Right lobe of liver (tissue), 4 donors: ENCODE data around the gene COX20.
A peak's percentile ranks its signal among the peaks of the same experiment; 100 is the strongest.

Experiments
- CTCF ChIP-seq, 4 donors: fragments of 200-600 bp in 3 of 4; fragments of 450-650 bp in 1 of 4; IDR thresholded peaks; one replicate each; pipeline versions ENCODE4 v1.5.1 to v1.8.0; 2016 to 2022; ENCODE audit warnings: antibody characterized with exemption in 4 of 4, mild to moderate bottlenecking in 2 of 4
- POLR2A ChIP-seq: fragments of 450-650 bp; IDR thresholded peaks from one replicate; pipeline ENCODE4 v1.6.1; 2017; ENCODE audit warnings: antibody characterized with exemption, mild to moderate bottlenecking
- donor health status: DM: no; HTN: no; CAD: no.
- donor health status: DM: no; HTN: no; CAD: no.
- donor health status: DM: no; HTN: yes; CAD: no.

GRCh38 chr1:244863491-244864252, 28.2 kb downstream of the COX20 start:
- TF ChIP-seq POLR2A (peak; percentile 3), CTCF (IDR thresholded peaks at IDR 0.05) (no peak)
